KG1 (cell line): ENCODE data around the gene FAM219B.

Source experiments
- DNase-seq: peaks from one replicate; lab custom pipeline; 2025; lab: John Stamatoyannopoulos, UW

The FAM219B gene

GRCh38 chr15:74873036-74873755 lies 33.5 kb downstream of the FAM219B start, which contains the start of gene SCAMP2:
TSS of gene SCAMP2 (minus strand) at chr15:74873365. CDS start at chr15:74873255, 110 bp downstream.
- peak; percentile 98 for DNase-seq

DNA sequence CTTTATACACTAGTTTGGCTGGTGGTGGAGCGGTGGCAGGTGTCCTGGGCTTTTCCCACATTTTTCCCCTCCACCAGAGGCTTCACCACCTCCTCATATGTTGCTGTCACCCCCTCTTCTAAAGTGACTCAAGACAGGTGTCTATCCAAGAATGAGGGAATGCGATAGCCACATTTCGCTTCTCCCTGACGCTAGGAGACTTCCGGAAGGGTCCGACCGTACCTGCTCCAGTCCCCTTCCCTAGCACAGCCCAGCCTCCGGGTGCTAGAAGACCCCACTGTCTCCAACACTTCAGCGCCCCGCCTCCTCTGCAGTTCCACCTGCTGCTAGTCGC lies 34.0 kb downstream of the FAM219B start:
- DNase-seq, result no peak

- no peak for DNase-seq
Measured at GRCh38 chr15:74870436-74871215, 36.0 kb downstream of the FAM219B start.

DNA sequence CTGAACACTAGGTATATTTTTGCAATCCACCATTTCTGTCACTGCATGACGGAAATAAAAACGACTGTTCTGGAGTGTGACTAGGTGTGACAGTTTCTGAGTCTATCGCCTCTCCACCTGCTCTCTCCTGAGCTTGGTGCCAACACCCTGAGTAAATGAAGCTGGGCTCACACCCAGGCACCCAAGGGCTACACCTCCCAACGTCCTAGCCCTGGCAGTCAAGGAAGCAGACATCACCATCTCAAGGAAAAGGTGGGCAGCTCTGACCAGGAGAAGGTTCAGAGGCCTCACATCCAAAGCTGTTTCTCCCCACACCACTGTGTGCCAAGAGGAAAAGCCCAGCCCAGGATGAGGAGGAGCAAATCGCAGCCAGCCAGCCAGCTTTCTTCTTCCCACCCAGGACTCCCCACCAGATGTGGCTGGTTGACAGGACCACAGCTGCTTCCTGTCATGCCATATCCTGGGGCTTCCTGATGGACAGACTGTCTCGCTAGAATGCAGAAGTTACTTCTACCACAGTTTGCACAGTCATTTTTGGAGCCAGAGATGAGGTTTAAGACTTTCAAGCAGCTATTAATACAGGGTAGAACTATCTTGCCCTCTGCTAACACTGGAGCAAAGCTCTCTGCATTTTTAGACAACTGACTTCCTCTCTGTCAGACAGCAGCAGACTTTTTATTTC lies 36.8 kb downstream of the FAM219B start:
- peak; percentile 85 for DNase-seq

- DNase-seq, result no peak
Measured at GRCh38 chr15:74869372-74869725, 37.3 kb downstream of the FAM219B start.

DNA sequence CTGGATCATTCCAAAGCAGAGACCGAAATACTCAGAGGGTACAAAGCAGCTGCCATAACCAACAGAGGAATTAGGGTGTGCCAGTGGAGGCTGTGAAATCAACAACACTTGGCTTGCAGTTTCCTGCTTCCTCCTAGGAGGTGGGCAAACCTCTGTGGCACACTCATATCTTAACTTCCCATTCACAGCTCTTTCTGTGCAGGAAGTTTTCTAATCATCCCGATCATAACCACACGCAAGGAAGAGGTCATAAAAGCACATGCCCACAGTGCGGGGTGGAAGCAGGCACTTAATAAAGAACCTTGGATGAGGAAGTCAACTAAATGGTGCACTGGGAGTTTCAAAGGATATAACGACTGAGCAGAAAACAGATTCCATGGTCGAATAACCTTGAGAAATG lies 38.6 kb downstream of the FAM219B start:
- DNase-seq, result peak; percentile 54

GRCh38 chr15:74867466-74868038 lies 39.1 kb downstream of the FAM219B start:
- DNase-seq, result no peak

GRCh38 chr15:74866090-74866489 lies 40.6 kb downstream of the FAM219B start:
- DNase-seq, result no peak

DNA sequence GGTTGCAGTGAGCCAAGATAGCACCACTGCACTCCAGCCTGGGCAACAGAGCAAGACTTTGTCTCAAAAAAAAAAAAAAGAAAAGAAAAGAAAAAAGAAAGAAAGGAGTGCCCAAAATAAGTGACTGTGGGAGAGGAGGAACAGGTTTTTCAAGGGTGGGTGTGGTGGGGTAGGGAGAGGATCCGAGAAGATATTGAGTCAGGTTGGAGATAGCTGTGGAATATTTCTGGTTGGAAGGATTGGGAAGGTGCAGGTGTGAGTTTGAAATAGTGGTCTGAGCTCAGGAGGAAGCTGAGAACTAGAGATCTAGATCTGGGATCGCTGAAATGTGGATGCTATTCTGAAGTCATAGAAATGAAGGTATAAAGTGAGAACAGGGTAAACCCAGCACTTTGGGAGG lies 41.3 kb downstream of the FAM219B start:
- no peak for DNase-seq

DNA sequence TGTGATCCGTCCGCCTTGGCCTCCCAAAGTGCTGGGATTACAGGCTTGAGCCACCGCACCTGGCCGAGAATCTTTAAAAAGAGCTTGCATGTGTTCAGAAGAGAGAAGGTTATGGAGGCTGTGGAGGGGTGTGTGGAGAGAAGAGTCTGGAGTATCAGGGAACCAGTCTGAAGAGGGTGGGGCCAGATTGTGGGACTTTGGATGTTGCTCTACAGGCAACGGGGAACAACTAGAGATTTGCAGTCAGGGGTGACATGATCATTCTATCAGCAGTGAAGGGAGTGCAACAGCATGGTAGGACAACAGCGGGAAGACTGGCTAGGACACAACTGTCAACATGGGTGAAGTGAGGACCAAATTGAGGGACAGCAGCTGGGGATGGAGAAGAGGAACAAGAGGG lies 42.4 kb downstream of the FAM219B start:
- no peak for DNase-seq

DNA sequence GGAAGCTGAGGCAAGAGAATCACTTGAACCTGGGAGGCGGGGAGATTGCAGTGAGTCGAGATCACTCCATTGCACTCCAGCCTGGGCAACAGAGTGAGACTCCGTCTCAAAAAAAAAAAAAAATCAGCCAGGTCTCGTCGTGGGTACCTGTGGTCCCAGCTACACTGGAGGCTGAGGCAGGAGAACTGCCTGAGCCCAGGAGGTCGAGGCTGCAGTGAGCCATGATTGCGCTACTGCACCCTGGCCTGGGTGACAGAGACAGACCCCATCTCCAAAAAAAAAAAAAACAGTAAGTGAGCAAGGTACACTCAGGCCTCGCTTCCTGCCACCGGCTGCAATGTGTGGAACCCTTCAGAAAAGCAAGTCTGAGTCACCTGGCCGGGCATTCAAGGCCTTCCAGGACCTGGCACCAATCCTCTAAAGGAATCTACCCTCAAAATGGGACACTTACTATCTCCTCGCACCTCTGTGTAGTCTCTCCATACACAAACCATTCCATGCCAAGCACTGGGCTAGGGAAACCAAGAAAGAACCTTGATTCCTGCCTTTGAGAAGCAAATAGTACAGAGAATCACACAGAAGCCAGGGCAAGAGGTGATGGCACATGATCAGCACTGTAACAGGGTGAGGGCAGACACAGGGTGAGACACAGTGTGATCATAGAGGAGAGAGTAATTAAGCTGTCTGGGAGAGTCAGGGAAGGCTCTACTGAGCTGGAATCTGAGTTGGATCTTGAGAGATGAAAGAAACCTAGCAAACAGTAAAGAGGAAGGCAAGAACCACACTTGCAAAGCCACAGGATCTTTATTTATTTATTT lies 43.2 kb downstream of the FAM219B start:
- no peak for DNase-seq

GRCh38 chr15:74858369-74858740 lies 48.3 kb downstream of the FAM219B start:
- DNase-seq, result no peak

DNA sequence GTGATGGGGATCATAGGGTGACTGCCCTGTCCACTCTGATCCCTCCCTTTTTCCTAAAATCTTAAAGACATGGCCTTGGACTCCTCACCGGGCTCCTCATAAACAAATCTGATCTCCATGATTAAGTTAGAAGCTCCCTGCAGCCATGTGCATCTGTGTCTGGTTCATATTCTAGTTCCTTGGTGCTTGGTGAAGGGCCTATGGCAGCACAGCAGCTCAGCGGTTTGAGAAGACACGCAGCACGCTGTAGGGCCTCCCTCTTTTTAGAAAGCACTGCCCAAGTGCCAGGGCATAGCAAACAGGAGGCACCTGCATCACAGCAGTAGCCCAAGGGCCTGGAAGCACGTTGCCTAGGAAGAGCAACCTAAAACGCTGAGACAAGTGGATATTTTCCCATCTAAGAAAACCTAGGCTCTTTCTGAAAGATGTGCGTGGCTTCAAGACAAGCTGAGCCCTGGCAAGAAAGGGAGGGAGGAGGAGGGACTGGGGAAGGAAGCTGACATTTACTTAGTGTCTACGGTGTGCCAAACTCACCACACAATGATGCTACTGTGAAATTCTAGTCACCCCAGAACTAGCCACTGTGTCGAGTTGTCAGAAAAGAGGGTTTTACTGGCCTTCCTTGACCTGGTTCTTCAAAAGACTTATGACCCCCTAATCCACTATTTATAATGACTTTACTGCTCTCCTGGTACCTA lies 48.8 kb downstream of the FAM219B start:
- DNase-seq, result no peak

GRCh38 chr15:74857082-74857655 lies 49.5 kb downstream of the FAM219B start:
- DNase-seq, result no peak

DNA sequence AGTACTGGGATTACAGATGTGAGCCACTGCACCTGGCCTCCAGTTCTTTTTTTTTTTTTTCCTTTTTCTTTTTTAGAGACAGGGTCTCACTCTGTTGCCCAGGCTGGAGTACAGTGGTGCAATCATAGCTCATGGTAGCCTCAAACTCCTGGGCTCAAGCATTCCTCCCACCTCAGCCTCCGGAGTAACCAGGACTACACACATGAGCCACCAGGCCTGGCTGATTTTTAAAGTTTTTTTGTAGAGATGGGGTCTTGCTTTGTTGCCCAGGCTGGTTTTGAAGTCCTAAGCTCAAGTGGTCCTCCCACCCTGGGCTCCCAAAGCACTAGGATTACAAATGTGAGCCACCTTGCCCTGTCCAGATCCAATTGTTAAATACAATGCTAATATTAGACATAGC lies 50.1 kb downstream of the FAM219B start:
- DNase-seq, result no peak

DNA sequence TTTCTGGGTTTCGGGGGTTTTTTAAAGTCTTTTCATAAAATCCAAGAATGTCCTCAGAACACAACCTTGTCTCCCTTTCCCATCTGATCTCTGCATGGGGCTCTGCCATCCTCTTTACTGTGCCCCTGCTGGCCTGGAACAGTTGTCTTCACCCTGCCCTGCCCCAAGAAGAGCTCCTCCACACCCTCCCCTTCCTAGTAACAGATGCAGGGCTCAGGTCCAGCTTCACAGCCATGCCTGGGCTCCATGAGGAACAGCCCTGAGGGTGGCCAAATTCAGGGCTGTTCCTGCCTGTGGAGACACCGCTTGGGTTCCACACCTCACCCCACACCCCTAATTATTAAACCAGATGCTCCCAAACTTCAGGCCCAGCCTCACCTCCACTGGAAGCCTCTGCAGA lies 50.8 kb downstream of the FAM219B start:
- DNase-seq, result no peak

- DNase-seq, result no peak
Measured at GRCh38 chr15:74854453-74855022, 52.1 kb downstream of the FAM219B start.

GRCh38 chr15:74851960-74852359 lies 54.7 kb downstream of the FAM219B start:
- DNase-seq, result no peak

- no peak for DNase-seq
Measured at GRCh38 chr15:74850393-74850792, 56.3 kb downstream of the FAM219B start.
